Calu3 (cell line): ENCODE data around the gene OR6S1. TPM values are rescaled to one million over a fixed set of nuclear protein-coding genes. Genes with fewer than 3 reads are reported as not detected.

Experiments
- BruUV-seq: library from RNA; stranded (reverse); fragments of 400-500 nt; replicated peaks from 2 replicates; lab custom pipeline; 2021; lab: Mats Ljungman, UMichigan
- CTCF ChIA-PET: fragments of 300-600 bp; sonication (Branson Sonifier 250); formaldehyde crosslinking; loops from one replicate; lab custom pipeline; 2022; ENCODE audit warnings: antibody characterized with exemption; lab: Charles Lee
- DNase-seq: peaks from one replicate; pipeline ENCODE4 v3.0.0; 2022
- H3K27ac Mint-ChIP-seq: one replicate; pipeline ENCODE4 v1.8.0; 2022; ENCODE audit warnings: mixed read lengths; ENCODE audit not compliant: unreplicated experiment
- H3K27me3 Mint-ChIP-seq: one replicate; pipeline ENCODE4 v1.8.0; 2022; ENCODE audit warnings: mixed read lengths; ENCODE audit not compliant: unreplicated experiment
- H3K36me3 Mint-ChIP-seq: one replicate; pipeline ENCODE4 v1.8.0; 2022; ENCODE audit warnings: mild to moderate bottlenecking, moderate library complexity, mixed read lengths; ENCODE audit not compliant: insufficient read depth, unreplicated experiment
- H3K4me1 Mint-ChIP-seq: one replicate; pipeline ENCODE4 v1.8.0; 2022; ENCODE audit warnings: mild to moderate bottlenecking, low read depth, mixed read lengths; ENCODE audit not compliant: unreplicated experiment
- H3K4me3 Mint-ChIP-seq: one replicate; pipeline ENCODE4 v1.8.0; 2022; ENCODE audit warnings: mild to moderate bottlenecking, low read depth, moderate library complexity, mixed read lengths; ENCODE audit not compliant: unreplicated experiment
- H3K9me3 Mint-ChIP-seq: one replicate; pipeline ENCODE4 v1.8.0; 2022; ENCODE audit warnings: low read depth, mixed read lengths; ENCODE audit not compliant: unreplicated experiment
- CTCF ChIP-seq: fragments of 200-600 bp; IDR thresholded peaks from one replicate; pipeline ENCODE4 v1.8.0; 2022; ENCODE audit warnings: antibody characterized with exemption; ENCODE audit not compliant: unreplicated experiment
- intact Hi-C: fragments of 100-400 bp; cut with micrococcal nuclease; formaldehyde crosslinking; loops from one replicate; pipeline ENCODE4 v1.10.0; 2022; ENCODE audit not compliant: unreplicated experiment
- total RNA-seq: library from RNA; stranded (reverse); gene quantifications from 2 replicates; pipeline ENCODE4 v1.2.3, GENCODE V29; 2022

The OR6S1 gene
- total RNA-seq, 1 experiment from 2014 or later: not detected

GRCh38 chr14:20631880-20632389 is 9.6 kb downstream of the OR6S1 start:
- peaks cover 32% of the 10 kb centered on the region for H3K36me3 Mint-ChIP-seq
- no peaks in the 10 kb centered on the region for H3K9me3 Mint-ChIP-seq
- no peak for TF ChIP-seq CTCF
- no TSS peak for BruUV-seq
- peak overlapping the region; percentile 75 for H3K27ac Mint-ChIP-seq
- peak; percentile 74 for DNase-seq
- peak overlapping the region; percentile 67 for H3K4me3 Mint-ChIP-seq
- CTCF ChIA-PET: interaction anchor here (0.8 to 1.3 kb wide), 2 partner anchors 19 to 50 kb away, joined by 3 to 7 read pairs; no protein-coding TSS in a partner anchor
- intact Hi-C loops: loop anchor here (1.0 to 2.0 kb wide), 2 partner anchors 19 to 51 kb away; no protein-coding TSS in a partner anchor
- H3K4me1 Mint-ChIP-seq: peaks cover 26% of the 10 kb centered on the region
- H3K27me3 Mint-ChIP-seq: peaks cover 21% of the 10 kb centered on the region

- Mint-ChIP-seq H3K4me3 (peak overlapping the region; percentile 67), H3K4me1 (peaks cover 29% of the 10 kb centered on the region), H3K27me3 (peaks cover 22% of the 10 kb centered on the region), H3K27ac (peak overlapping the region; percentile 75), H3K9me3 (no peaks in the 10 kb centered on the region), H3K36me3 (peaks cover 32% of the 10 kb centered on the region)
- no TSS peak for BruUV-seq
- intact Hi-C loops: no loop called here
- CTCF ChIA-PET: interaction anchor here (0.7 to 1.3 kb wide), 5 partner anchors 18 to 51 kb away, joined by 3 to 7 read pairs (median 3); no protein-coding TSS in a partner anchor
- TF ChIP-seq CTCF: no peak
- peak; percentile 61 for DNase-seq
These were observed 10.2 kb downstream of the OR6S1 start for GRCh38 chr14:20631023-20631879.

- Mint-ChIP-seq H3K27ac (peak overlapping the region; percentile 64), H3K36me3 (peaks cover 39% of the 10 kb centered on the region), H3K4me3 (peak overlapping the region; percentile 67), H3K4me1 (peaks cover 30% of the 10 kb centered on the region), H3K9me3 (no peaks in the 10 kb centered on the region), H3K27me3 (peaks cover 22% of the 10 kb centered on the region)
- peak; percentile 60 for DNase-seq
- CTCF ChIA-PET: interaction anchor here (0.7 to 0.8 kb wide), 3 partner anchors 17 to 51 kb away, joined by 3 to 5 read pairs (median 3); no protein-coding TSS in a partner anchor
- intact Hi-C loops: no loop called here
- TF ChIP-seq CTCF: no peak
- no TSS peak for BruUV-seq
These were observed 11.0 kb downstream of the OR6S1 start for GRCh38 chr14:20630340-20631022.

- peaks cover 46% of the 10 kb centered on the region for H3K4me1 Mint-ChIP-seq
- BruUV-seq: no TSS peak
- H3K36me3 Mint-ChIP-seq: peaks cover 50% of the 10 kb centered on the region
- CTCF ChIA-PET: interaction anchor here (0.8 kb wide), 1 partner anchor 17 kb away, joined by 4 read pairs; no protein-coding TSS in a partner anchor
- intact Hi-C loops: no loop called here
- H3K27ac Mint-ChIP-seq: no peak overlapping the region
- H3K9me3 Mint-ChIP-seq: no peaks in the 10 kb centered on the region
- TF ChIP-seq CTCF: no peak
- H3K4me3 Mint-ChIP-seq: peak overlapping the region; percentile 0
- H3K27me3 Mint-ChIP-seq: peaks cover 22% of the 10 kb centered on the region
- DNase-seq: no peak
These were observed 13.2 kb downstream of the OR6S1 start for GRCh38 chr14:20628063-20628854.
